ENCODE measurements around the gene PHPT1. TPM values are rescaled to one million over a fixed set of nuclear protein-coding genes. Genes with fewer than 3 reads are reported as not detected.
A peak's percentile ranks its signal among the peaks of the same experiment; 100 is the strongest.
"Not testable (repeated sequence)": the region's sequence is repeated elsewhere in the genome, so short reads cannot be mapped to it uniquely, and the experiment has no call there.

Gene PHPT1
- total RNA-seq, 1 donor from 2014 or later = 134 TPM

DNA sequence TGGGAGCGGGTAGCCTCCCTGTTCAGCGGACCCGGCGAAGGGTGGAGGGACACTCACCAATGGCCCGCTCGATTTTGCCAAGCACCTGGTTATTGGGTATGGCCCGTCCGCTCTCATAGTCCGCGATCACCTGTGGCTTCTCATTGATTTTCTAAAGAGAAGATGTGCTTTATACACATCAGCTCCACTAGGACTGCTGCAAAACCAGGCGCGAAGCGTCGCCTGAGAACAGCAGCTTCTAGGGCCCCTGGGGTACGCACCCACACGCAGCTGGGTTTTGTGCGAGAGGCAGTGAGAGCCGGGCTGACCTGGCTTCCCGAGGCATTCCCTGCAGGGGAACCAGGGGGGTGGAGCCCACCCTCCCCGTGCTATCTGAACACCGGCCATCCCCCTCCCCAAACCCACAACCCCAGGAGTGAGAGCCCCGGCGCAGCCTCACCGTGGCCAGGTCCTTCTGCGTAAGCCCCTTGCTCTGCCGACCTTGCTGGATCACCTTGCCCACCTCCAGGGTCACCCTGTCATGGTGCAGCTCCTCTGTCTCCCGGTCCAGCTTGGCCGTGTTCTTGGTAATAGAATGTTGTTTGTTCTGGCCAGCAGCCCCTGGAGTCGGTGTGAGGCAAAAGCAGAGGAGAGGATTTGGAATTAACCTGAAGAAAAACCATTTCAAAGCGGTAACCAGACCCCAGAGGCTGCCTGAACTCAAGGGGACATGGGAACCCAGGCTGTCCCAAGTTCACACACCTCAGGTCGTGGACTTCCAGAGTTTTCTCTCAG is 13.8 kb downstream of the PHPT1 start:
- Mint-ChIP-seq H3K4me1 (peaks cover 14% of the 10 kb centered on the region), H3K27ac (no peak overlapping the region), H3K27me3 (no peaks in the 10 kb centered on the region), H3K9me3 (no peaks in the 10 kb centered on the region), H3K4me3 (no peak overlapping the region), H3K36me3 (ENCODE audit: low read depth) (peaks cover 20% of the 10 kb centered on the region)
- intact Hi-C loops (cut with micrococcal nuclease) = no loop called here
- no peak for DNase-seq

DNA sequence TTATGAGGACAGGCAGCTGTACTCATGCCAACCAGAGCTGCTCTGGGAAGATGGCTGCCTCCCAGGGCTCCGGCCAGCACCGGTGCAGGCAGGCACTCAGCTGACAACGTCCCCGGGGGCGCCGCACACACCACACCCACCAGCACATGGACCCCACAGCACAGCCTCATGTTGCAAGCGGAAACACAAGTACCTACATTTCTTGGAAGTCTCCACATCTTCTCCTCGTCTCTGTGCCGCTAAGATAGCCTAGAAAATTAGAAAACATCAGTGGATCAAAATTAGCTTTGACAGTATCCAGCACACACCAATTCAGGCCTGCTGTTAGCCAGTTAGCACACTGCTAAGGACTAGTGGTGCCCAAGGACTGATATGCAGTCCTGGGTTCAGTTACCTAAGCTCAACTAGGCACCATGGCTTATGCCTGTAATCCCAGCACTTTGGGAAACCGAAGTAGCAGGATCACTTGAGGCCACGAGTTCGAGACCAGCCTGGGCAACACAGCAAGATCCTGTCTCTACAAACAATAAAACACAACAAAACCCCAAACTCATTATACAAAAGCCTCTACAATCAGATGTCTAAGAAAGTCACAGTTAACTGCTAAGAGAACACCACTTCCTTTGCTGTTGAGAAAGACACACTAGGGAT is 14.5 kb downstream of the PHPT1 start:
- no peak for DNase-seq
- intact Hi-C loops (cut with micrococcal nuclease) = no loop called here
- Mint-ChIP-seq H3K27ac (peak overlapping the region; percentile 34), H3K27me3 (no peaks in the 10 kb centered on the region), H3K36me3 (ENCODE audit: low read depth) (peaks cover 25% of the 10 kb centered on the region), H3K9me3 (no peaks in the 10 kb centered on the region), H3K4me3 (peak overlapping the region; percentile 19), H3K4me1 (peaks cover 14% of the 10 kb centered on the region)

DNA sequence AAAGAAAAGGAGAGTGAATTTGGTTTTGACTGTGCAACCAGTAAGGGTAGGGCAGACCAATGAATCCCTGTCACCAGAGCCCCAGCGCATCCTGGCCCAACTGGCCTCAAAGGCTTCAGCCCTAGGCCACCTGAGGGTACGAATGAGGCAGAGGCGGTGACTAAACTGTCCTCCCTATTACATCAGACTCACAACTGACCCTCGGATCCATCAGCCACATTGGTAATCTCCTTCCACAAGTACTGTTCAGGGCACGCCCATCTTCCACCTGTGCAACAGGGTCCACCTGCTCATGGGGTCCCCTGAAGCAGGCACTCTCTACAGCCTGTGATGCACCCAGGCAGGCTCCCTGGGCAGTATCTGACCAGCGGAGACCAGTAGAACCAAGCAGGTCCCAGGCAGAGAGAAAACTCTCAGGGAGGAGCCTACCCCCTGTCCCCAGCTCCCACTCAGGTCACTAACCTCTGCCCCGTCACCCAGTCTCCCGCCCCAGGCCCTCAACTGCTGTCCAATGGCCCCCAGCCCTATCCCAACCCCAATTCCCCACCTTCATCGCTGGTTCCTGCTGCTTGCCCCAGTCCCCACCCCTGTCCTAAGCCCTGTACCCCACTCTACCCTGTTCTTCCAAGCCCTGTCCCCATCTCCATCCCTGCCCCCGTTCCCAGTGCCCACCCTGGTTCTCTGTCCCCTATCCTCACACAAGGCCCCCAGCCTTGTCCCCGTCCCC is 16.0 kb downstream of the PHPT1 start:
- Mint-ChIP-seq H3K4me1 (peaks cover 19% of the 10 kb centered on the region), H3K36me3 (ENCODE audit: low read depth) (peaks cover 30% of the 10 kb centered on the region), H3K4me3 (peak overlapping the region; percentile 90), H3K9me3 (no peaks in the 10 kb centered on the region), H3K27ac (peak overlapping the region; percentile 74), H3K27me3 (no peaks in the 10 kb centered on the region)
- intact Hi-C loops (cut with micrococcal nuclease) = no loop called here
- no peak for DNase-seq

DNA sequence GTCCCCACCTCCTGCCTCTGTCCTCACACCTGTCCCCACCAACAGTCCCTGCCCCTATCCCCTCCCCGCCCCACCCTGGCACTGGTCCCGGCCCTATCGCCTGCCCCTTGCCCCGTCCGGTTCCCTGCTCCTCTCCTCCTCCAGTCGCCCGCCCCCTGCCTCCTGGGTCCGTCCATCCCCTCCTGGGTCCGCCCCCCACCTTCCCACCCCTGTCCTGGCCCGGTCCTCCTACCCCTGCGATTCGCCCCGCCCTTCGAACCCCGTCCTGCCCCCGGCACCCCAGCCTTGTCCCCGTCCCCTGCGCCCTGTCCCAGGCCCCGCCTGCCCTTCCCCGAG is 16.5 kb downstream of the PHPT1 start:
- no peaks in the 10 kb centered on the region for H3K27me3 Mint-ChIP-seq
- peak overlapping the region; percentile 90 for H3K4me3 Mint-ChIP-seq
- peak overlapping the region; percentile 89 for H3K27ac Mint-ChIP-seq
- intact Hi-C loops (cut with micrococcal nuclease) = loop anchor here (1.0 to 2.0 kb wide), 4 partner anchors 17 to 37 kb away; partner anchors contain the start of genes PHPT1 and TRAF2
- H3K9me3 Mint-ChIP-seq = no peaks in the 10 kb centered on the region
- H3K36me3 Mint-ChIP-seq (ENCODE audit: low read depth) = peaks cover 28% of the 10 kb centered on the region
- peaks cover 19% of the 10 kb centered on the region for H3K4me1 Mint-ChIP-seq
- DNase-seq = no peak

DNA sequence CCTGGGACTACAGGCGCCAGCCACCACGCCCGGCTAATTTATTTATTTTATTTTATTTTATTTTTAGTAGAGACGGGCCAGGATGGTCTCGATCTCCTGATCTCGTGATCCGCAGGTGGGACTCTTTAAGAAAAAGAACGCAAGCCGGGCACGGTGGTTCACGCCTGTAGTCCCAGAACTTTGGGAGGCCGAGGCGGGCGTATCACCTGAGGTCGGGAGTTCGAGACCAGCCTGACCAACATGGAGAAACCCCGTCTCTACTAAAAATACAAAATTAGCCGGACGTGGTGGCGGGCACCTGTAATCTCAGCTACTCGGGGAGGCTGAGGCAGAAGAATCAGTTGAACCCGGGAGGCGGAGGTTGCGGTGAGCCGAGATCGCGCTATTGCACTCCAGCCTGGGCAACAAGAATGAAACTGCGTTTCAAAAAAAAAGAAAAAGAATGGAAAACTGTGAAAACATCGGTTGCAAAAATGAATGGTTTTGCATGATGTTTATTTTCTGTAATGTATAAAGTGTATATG is 17.8 kb downstream of the PHPT1 start:
- H3K27ac Mint-ChIP-seq = peak overlapping the region; percentile 76
- H3K9me3 Mint-ChIP-seq, DNase-seq, H3K27me3 Mint-ChIP-seq: not testable (repeated sequence)
- intact Hi-C loops (cut with micrococcal nuclease) = loop anchor here (1.0 to 2.0 kb wide), 4 partner anchors 15 to 35 kb away; partner anchors contain the start of genes PHPT1 and TRAF2
- peaks cover 26% of the 10 kb centered on the region for H3K36me3 Mint-ChIP-seq (ENCODE audit: low read depth)
- peak overlapping the region; percentile 74 for H3K4me3 Mint-ChIP-seq
- peaks cover 19% of the 10 kb centered on the region for H3K4me1 Mint-ChIP-seq

DNA sequence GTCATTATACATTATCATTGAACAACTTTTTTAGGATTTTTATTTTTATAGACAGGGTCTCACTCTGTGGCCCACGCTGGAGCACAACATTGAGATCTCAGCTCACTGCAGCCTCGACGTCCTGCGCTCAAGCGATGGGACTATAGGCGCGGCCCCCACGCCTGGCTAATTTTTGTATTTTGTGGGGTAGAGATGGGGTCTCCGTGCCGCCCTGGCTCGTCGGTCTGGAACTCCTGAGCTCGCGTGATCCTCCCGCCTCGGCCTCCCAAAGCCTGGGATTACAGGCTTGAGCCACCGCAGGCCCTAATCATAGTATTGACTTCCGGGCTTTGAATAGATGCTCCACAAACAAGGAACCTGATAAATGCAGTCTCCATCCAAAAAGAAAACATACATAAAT is 18.3 kb downstream of the PHPT1 start:
- intact Hi-C loops (cut with micrococcal nuclease) = loop anchor here (2.0 kb wide), 1 partner anchor 19 kb away; the partner anchor contains the start of gene PHPT1
- Mint-ChIP-seq H3K4me1 (peaks cover 19% of the 10 kb centered on the region), H3K9me3 (no peaks in the 10 kb centered on the region), H3K36me3 (ENCODE audit: low read depth) (peaks cover 26% of the 10 kb centered on the region), H3K27me3 (no peaks in the 10 kb centered on the region), H3K4me3 (peak overlapping the region; percentile 58), H3K27ac (peak overlapping the region; percentile 25)
- DNase-seq = no peak

DNA sequence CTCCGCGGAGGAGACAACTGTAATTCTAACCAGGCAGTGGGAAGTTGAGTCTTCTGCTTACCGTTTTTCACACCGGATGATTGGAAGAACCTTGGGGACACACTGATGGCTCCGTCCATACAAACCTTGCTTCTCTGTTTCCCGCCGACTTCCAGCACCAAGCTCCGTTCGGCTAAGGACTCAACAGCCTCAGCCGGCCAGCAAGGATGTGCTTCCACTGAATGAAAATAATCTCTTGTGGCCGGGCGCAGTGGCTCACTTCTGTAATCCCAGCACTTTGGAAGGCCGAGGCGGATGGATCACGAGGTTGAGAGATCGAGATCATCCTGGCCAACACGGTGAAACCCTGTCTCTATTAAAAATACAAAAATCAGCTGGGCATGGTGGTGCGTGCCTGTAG is 18.7 kb downstream of the PHPT1 start:
- Mint-ChIP-seq H3K36me3 (ENCODE audit: low read depth) (peaks cover 26% of the 10 kb centered on the region), H3K27me3 (no peaks in the 10 kb centered on the region), H3K4me1 (peaks cover 19% of the 10 kb centered on the region), H3K4me3 (peak overlapping the region; percentile 58), H3K27ac (no peak overlapping the region), H3K9me3 (no peaks in the 10 kb centered on the region)
- intact Hi-C loops (cut with micrococcal nuclease) = loop anchor here (2.0 kb wide), 1 partner anchor 19 kb away; the partner anchor contains the start of gene PHPT1
- no peak for DNase-seq

DNA sequence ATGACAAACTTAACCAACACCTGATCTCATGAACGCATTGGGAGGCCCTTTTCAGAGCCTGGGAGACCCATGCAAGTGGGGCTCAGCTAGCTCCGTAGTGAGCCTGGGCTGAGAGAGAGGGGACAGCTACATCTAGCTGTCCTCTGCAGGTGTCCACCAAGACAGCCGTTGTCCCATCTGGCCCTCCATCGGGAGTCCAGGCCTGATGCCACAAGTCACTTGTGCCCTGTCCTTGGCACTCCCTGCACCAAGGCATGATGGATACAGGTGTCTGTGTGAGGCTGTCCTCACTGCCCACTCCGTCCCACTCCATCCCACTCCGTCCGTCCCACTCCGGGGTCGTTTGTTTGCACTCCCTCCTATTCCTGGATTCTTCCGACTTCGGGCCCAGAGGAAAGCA is 19.4 kb downstream of the PHPT1 start:
- peaks cover 20% of the 10 kb centered on the region for H3K36me3 Mint-ChIP-seq (ENCODE audit: low read depth)
- peak overlapping the region; percentile 24 for H3K27ac Mint-ChIP-seq
- intact Hi-C loops (cut with micrococcal nuclease) = no loop called here
- peaks cover 19% of the 10 kb centered on the region for H3K4me1 Mint-ChIP-seq
- DNase-seq = no peak
- peak overlapping the region; percentile 42 for H3K4me3 Mint-ChIP-seq
- no peaks in the 10 kb centered on the region for H3K27me3 Mint-ChIP-seq
- no peaks in the 10 kb centered on the region for H3K9me3 Mint-ChIP-seq

DNA sequence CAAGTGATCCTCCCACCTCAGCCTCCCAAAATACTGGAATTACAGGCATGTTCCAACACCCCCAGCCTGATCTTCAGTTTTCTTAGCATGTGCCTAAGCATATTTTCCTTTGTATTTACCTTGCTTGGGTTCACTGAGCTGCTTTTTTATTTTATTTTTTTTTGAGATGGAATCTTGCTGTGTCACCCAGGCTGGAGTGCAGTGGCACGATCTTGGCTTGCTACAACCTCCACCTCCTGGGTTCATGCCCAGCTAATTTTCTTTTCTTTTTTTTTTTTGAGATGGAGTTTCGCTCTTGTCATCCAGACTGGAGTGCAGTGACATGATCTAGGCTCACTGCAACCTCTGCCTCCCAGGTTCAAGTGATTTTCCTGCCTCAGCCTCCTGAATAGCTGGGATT is 20.4 kb downstream of the PHPT1 start:
- intact Hi-C loops (cut with micrococcal nuclease); H3K27me3 Mint-ChIP-seq: not testable (repeated sequence)

DNA sequence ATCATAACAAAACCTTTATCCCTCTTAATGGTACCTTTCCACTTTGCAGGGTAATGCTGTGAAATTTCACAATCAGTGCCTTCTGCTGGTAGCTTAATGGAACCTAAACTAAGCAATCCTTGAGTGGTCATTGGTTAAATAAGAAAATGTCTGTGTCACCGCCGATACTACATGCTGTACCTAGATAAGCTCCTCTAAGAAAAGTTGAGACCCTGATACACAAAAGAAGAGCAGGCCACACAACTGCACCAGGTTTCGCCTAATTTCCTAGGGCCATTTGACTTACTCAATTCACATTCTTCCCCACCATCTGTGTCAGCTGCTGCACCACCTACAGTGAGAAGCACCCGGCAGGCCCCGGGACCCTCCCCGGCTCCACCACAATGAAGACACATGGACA is 25.9 kb downstream of the PHPT1 start:
- intact Hi-C loops (cut with micrococcal nuclease) = no loop called here
- DNase-seq = no peak
- Mint-ChIP-seq H3K4me1 (peaks cover 7% of the 10 kb centered on the region), H3K27me3 (no peaks in the 10 kb centered on the region), H3K36me3 (ENCODE audit: low read depth) (no peaks in the 10 kb centered on the region), H3K27ac (no peak overlapping the region), H3K4me3 (no peak overlapping the region), H3K9me3 (no peaks in the 10 kb centered on the region)

More for the DNA sequence above, 20.4 kb downstream of the PHPT1 start:
- H3K4me1 Mint-ChIP-seq = peaks cover 12% of the 10 kb centered on the region
- H3K27ac Mint-ChIP-seq, H3K9me3 Mint-ChIP-seq, H3K4me3 Mint-ChIP-seq, DNase-seq: not testable (repeated sequence)
- peaks cover 16% of the 10 kb centered on the region for H3K36me3 Mint-ChIP-seq (ENCODE audit: low read depth)

DNA sequence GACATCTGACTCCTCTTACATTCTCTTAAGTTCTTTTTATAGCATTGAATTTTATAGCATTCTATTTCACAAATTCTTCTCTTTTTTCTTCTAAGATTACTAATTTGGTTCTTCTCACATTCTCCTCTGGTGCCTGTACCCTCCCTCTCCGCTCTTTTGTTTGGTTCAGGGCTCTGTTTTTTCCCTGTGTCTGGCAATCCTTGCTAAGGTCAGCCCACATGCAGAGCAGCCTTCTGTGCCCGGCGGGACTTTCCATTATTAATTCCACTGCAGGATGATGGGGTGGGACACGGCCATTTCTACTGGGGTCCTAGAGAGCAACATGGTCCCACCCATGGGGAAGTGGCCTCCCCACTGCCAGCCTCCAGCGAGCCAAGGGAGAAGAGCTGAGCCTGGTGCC is 27.3 kb downstream of the PHPT1 start:
- intact Hi-C loops (cut with micrococcal nuclease) = no loop called here
- Mint-ChIP-seq H3K27ac (no peak overlapping the region), H3K36me3 (ENCODE audit: low read depth) (no peaks in the 10 kb centered on the region), H3K4me3 (no peak overlapping the region), H3K9me3 (no peaks in the 10 kb centered on the region), H3K27me3 (no peaks in the 10 kb centered on the region), H3K4me1 (peaks cover 16% of the 10 kb centered on the region)
- no peak for DNase-seq

DNA sequence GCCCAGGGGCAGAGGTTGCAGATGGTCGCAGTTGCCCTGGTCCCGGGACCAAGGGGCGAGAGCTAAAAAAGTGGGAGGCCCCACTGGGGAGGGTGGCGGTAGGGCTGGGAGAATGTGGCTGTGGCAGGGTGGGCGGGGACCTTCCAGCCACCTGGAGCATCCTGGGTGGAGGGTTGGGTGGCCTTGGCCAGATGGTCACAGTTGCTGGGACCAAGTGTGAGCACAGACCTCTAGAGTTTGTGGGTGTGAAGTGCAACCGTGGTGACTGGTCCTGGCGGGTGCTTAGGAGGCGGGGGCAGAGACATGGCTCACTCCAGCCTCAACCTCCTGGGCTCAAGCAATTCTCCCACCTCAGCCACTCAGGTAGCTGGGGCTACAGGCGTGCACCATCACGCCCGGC is 31.4 kb downstream of the PHPT1 start:
- peaks cover 8% of the 10 kb centered on the region for H3K36me3 Mint-ChIP-seq (ENCODE audit: low read depth)
- peaks cover 37% of the 10 kb centered on the region for H3K4me1 Mint-ChIP-seq
- peak overlapping the region; percentile 72 for H3K27ac Mint-ChIP-seq
- intact Hi-C loops (cut with micrococcal nuclease) = loop anchor here (10.0 kb wide), 1 partner anchor 76 kb away; the partner anchor contains the start of gene RABL6
- no peak for DNase-seq
- peak overlapping the region; percentile 60 for H3K4me3 Mint-ChIP-seq
- no peaks in the 10 kb centered on the region for H3K27me3 Mint-ChIP-seq
- H3K9me3 Mint-ChIP-seq = no peaks in the 10 kb centered on the region

DNA sequence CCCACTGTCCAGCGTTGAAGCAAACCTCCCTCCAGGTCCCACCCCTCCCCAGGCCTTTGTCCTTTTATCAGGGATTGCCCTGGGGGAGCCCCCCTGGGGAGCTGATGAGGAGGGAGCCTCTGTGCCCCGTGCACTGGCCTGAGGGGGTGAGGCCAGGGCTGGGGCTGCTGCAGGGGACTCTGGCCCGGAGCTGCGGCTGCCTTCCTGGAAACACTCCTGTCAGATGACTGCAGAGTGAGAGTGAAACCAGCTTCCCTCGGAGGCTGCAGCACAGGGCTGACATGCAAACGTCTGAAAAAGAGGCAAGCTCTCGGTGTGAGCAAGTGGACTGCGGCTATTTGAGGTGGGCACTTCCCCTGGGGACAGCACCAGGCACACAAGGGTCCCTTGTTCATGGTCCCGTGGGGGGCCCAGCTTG is 32.5 kb downstream of the PHPT1 start:
- peaks cover 33% of the 10 kb centered on the region for H3K4me1 Mint-ChIP-seq
- peak overlapping the region; percentile 82 for H3K4me3 Mint-ChIP-seq
- peak; percentile 92 for DNase-seq
- peak overlapping the region; percentile 97 for H3K27ac Mint-ChIP-seq
- H3K27me3 Mint-ChIP-seq = no peaks in the 10 kb centered on the region
- no peaks in the 10 kb centered on the region for H3K9me3 Mint-ChIP-seq
- peaks cover 8% of the 10 kb centered on the region for H3K36me3 Mint-ChIP-seq (ENCODE audit: low read depth)
- intact Hi-C loops (cut with micrococcal nuclease) = loop anchor here (1.0 to 10.0 kb wide), 5 partner anchors 15 to 335 kb away; partner anchors contain the start of genes AJM1, EDF1, NOTCH1 and RABL6
